Ovary (tissue), 9 donors: ENCODE results near the gene ZNF8. TPM values are rescaled to one million over a fixed set of nuclear protein-coding genes. Genes with fewer than 3 reads are reported as not detected.

Experiments
- DNase-seq, 5 donors: peaks; one replicate each; pipeline ENCODE4 v3.0.0-alpha.2; 2019 to 2020
- H3K27ac ChIP-seq, 2 donors: fragments of 200-600 bp; one replicate each; pipeline versions ENCODE4 v1.5.1 to v1.8.0; 2019 to 2022
- H3K27me3 ChIP-seq: fragments of 200-600 bp; one replicate; pipeline ENCODE4 v1.8.0; 2022
- H3K36me3 ChIP-seq: fragments of 200-600 bp; sonication (generic); one replicate; pipeline ENCODE4 v1.5.1; 2019
- H3K4me1 ChIP-seq: one replicate; pipeline ENCODE4 v1.8.1; 2013; ENCODE audit warnings: mild to moderate bottlenecking, moderate library complexity; ENCODE audit not compliant: insufficient read depth
- H3K4me3 ChIP-seq: fragments of 200-600 bp; sonication (generic); one replicate; pipeline ENCODE4 v1.5.1; 2017
- H3K9me3 ChIP-seq, 2 donors: fragments of 200-600 bp in 1 of 2; sonication (generic) in 1 of 2; one replicate each; pipeline versions ENCODE4 v1.5.1 to v1.8.1; 2013 to 2019; ENCODE audit warnings: mild to moderate bottlenecking in 1 of 2, moderate library complexity in 1 of 2
- EP300 ChIP-seq: sonication (generic); formaldehyde crosslinking; IDR thresholded peaks from one replicate; pipeline ENCODE4 v1.6.1; 2017; ENCODE audit warnings: antibody characterized with exemption
- POLR2A ChIP-seq: fragments of 450-650 bp; IDR thresholded peaks from one replicate; pipeline ENCODE4 v1.6.1; 2017; ENCODE audit warnings: antibody characterized with exemption, mild to moderate bottlenecking, moderate library complexity
- WGBS, 3 donors: extraction: QIAGEN DNeasy Blood & Tissue Kit in 1 of 3; methylation state at CpG; one replicate each; pipeline versions ENCODE4 v1.1.5 to v1.1.7; 2013 to 2017; 5-methylcytosine and 5-hydroxymethylcytosine counted together
- intact Hi-C, 4 donors: fragments of 100-400 bp; cut with DNase I; formaldehyde crosslinking; loops; one replicate each; pipeline versions ENCODE4 v1.11.0 to v1.15.1; 2022 to 2023
- polyA plus RNA-seq, 2 donors: library from polyadenylated mRNA; stranded (reverse); fragments of 200-250 nt in 1 of 2; fragments of 350-450 nt in 1 of 2; fragmentation: Illumina TruSeq in 1 of 2; extraction: RNeasy Lipid Tissue Mini Kit (QIAGEN cat#74804) in 1 of 2; gene quantifications; one replicate each; pipeline ENCODE4 v1.2.3, GENCODE V29; 2013 to 2014
- total RNA-seq, 7 donors: library from RNA; depleted of rRNA in 2 of 7; stranded (reverse); fragments of >200 nt in 2 of 7; fragmentation: NEBNext Ultra II Directional in 3 of 7; extraction: Animal tissue kit (Norgen Biotek cat#: 25700) in 3 of 7; gene quantifications; one replicate each; pipeline versions ENCODE4 v1.1.0 to v1.2.4, GENCODE V29; 2016 to 2023
- TF ChIP-seq, protein P1 (sequence below), 3 donors: fragments of 450-650 bp in 2 of 3; fragments of 200-600 bp in 1 of 3; IDR thresholded peaks; one replicate each; pipeline versions ENCODE4 v1.5.1 to v1.8.0; 2016 to 2022; ENCODE audit warnings: antibody characterized with exemption in 3 of 3, mild to moderate bottlenecking in 1 of 3
- donor health status: DM: no; HTN: no; CAD: no; lungs with moderate emphysema.
- donor health status: DM: no; HTN: no; CAD: no.
- donor health status: Bipolar disorder and iron deficiency.
- donor health status: DM: yes; HTN: yes; CAD: no.
- donor health status: DM: no; HTN: no; CAD: no.
- donor health status: DM: yes; HTN: yes; CAD: no.

The ZNF8 gene
- total and polyA plus RNA-seq, 9 donors, result 2.7 to 10.6 (median 7.2) TPM

DNA sequence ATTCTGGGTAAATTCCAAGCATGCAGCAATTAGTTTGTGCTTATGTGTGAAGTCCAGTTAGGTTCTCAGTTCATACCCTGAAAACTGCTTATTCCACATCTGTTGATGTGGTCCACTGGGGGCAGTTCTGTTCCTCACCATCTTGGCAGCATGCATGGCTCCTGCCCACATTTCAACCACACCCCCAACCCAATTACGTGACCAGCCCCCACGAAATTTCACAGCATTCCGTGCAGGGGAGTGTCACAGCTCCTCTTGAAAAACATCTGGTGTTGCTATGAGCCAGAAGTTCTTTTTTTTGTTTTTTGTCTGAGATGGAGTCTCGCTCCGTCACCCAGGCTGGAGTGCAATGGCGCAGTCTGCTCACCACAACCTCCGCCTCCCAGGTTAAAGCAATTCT is 17.3 kb downstream of the ZNF8 start:
- Histone ChIP-seq H3K27me3 (no peaks in the 10 kb centered on the region), H3K9me3 (peaks cover 2 to 9% of the 10 kb centered on the region in 2 donors), H3K4me1 (no peaks in the 10 kb centered on the region), H3K27ac (no peak overlapping the region), H3K36me3 (no peaks in the 10 kb centered on the region), H3K4me3 (no peak overlapping the region)
- DNase-seq, result no peak
- intact Hi-C loops, result no loop called here
- WGBS, 3 donors, result 66 to 81% (median 69%) methylated on average over 7 of the region's 7 CpGs
- no peak for TF ChIP-seq POLR2A
- TF ChIP-seq EP300, result no peak

DNA sequence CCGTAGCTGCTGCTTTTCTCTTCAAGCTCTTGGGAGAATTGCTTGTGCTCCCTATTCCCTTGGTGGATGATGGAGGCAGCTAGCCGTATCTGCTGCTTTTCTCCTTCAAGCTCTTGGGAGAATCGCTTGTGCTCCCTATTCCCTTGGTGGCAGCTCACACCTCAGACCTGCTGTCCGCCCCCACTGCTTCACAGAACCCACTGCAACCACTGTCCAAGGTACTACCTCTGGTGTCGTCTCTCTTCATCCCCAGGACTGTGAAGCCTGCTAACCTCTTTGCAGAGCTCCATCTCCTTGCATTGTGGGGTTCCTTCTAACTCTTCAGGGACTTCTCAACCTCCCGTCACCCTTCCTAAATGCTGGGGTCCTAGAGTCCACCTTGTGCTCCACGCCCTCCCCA is 21.9 kb downstream of the ZNF8 start:
- H3K4me3 ChIP-seq, result no peak overlapping the region
- WGBS, 3 donors, result 94 to 95% (median 95%) methylated on average over 7 of the region's 7 CpGs
- TF ChIP-seq EP300 (no peak), POLR2A (no peak)
- TF ChIP-seq, protein P1, sequence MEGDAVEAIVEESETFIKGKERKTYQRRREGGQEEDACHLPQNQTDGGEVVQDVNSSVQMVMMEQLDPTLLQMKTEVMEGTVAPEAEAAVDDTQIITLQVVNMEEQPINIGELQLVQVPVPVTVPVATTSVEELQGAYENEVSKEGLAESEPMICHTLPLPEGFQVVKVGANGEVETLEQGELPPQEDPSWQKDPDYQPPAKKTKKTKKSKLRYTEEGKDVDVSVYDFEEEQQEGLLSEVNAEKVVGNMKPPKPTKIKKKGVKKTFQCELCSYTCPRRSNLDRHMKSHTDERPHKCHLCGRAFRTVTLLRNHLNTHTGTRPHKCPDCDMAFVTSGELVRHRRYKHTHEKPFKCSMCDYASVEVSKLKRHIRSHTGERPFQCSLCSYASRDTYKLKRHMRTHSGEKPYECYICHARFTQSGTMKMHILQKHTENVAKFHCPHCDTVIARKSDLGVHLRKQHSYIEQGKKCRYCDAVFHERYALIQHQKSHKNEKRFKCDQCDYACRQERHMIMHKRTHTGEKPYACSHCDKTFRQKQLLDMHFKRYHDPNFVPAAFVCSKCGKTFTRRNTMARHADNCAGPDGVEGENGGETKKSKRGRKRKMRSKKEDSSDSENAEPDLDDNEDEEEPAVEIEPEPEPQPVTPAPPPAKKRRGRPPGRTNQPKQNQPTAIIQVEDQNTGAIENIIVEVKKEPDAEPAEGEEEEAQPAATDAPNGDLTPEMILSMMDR (IDR thresholded peaks at IDR 0.05), result no peak
- no peak for DNase-seq
- intact Hi-C loops, result no loop called here
- H3K4me1 ChIP-seq, result no peaks in the 10 kb centered on the region
- H3K27ac ChIP-seq, result no peak overlapping the region
- no peaks in the 10 kb centered on the region for H3K9me3 ChIP-seq
- H3K27me3 ChIP-seq, result no peaks in the 10 kb centered on the region
- no peaks in the 10 kb centered on the region for H3K36me3 ChIP-seq

DNA sequence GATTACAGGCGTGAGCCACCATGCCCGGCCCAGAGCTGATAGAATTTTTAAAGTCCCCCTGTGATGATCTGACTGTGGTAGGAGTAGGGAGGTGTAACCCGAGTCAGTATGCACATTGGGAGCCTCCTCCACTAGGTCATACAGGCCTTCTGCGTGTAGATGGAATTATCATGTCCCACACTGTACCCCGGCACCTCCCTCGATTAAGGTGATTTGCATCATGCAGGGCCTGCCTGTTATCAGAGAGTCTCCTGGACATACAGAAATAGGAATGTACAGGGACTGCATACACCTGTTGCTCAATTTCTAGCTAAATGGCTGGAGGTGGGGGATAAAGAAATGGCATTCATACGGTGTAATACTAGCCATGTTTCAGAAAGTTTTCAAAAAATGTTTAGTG is 25.5 kb downstream of the ZNF8 start:
- Histone ChIP-seq H3K4me1 (peaks cover 2% of the 10 kb centered on the region), H3K4me3 (no peak overlapping the region), H3K27me3 (no peaks in the 10 kb centered on the region), H3K36me3 (no peaks in the 10 kb centered on the region), H3K27ac (no peak overlapping the region), H3K9me3 (no peaks in the 10 kb centered on the region)
- WGBS, 3 donors, result 78 to 88% (median 81%) methylated on average over 7 of the region's 7 CpGs
- intact Hi-C loops, result no loop called here
- DNase-seq, result no peak
- TF ChIP-seq EP300, result no peak
- no peak for TF ChIP-seq POLR2A
- TF ChIP-seq, protein P1 (IDR thresholded peaks at IDR 0.05), result no peak

DNA sequence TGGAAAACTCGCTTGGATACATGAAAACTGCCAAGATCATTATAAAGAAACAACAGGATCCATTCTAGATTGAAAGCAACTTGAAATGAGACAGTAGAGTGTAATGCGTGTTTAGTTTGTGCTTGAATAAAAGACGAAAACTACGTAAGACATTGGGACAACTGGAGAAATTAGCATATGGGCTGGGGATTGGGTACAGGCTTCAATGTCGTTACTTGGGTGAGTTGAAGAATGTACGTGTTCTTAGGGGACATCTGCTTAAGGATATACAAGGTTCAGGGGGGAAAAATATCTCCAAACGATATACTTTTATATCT is 26.0 kb downstream of the ZNF8 start:
- intact Hi-C loops, result no loop called here
- H3K4me3 ChIP-seq, result peak overlapping the region; percentile 89
- TF ChIP-seq, protein P1 (IDR thresholded peaks at IDR 0.05), result no peak
- TF ChIP-seq EP300, result no peak
- no peak for TF ChIP-seq POLR2A
- H3K4me1 ChIP-seq, result peaks cover 2% of the 10 kb centered on the region
- no peaks in the 10 kb centered on the region for H3K36me3 ChIP-seq
- no peaks in the 10 kb centered on the region for H3K9me3 ChIP-seq
- no peak for DNase-seq
- H3K27me3 ChIP-seq, result no peaks in the 10 kb centered on the region
- WGBS, 3 donors, result 11 to 13% (median 12%) methylated on average over 7 of the region's 7 CpGs
- H3K27ac ChIP-seq, result peak overlapping the region in 1 of 2 donors; percentile 56

DNA sequence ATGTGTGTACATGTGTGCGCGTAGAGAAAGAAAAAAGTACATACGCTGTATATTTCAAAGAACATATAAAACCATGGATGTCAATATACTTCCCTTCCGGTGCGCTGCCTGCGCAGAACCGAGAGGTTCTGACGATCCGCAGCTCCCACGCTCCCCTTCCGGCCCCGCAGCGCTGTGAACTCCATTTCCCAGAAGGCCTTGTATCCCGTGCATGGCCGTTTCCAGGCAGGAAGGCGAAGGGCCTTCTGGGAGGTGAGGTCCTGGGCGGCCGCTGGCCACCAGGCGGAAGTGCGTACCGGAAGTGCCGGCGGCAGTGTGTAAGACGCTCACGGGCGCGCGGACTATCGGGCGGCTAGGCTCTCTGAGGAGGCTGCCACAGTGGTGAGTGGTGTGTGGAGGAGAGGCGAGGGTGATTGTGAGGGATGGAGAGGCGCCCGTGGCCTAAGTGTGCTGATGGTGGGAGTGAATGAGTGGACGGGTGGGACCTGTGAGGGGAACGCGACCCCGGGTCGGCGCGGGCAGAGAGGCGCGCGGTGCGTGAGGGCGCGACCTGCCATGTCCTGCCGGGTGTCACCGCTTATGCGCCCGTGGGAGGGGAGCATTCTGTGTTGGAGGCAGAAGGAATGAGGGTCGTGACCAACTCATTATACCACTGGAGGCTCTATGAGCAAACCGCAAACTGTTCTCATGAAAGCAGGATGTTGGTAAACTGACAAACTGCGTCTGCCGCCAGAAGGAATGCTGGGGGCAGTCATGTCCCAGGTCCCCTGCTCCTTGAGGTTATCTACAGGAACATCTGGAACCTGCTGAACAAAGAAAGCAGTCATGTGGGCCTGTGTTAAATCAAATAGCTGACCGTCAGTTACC is 26.5 kb downstream of the ZNF8 start, which contains the start of gene ERVK3-1:
Gene ERVK3-1, plus strand, starts transcription at position 313 of the 867 bp plus-strand sequence. CDS start 6,792 bp downstream, outside the sequence.
- Histone ChIP-seq H3K4me1 (peaks cover 2% of the 10 kb centered on the region), H3K36me3 (no peaks in the 10 kb centered on the region), H3K27me3 (no peaks in the 10 kb centered on the region), H3K4me3 (peak within 1 kb of the TSS; percentile 89), H3K9me3 (no peaks in the 10 kb centered on the region), H3K27ac (peak within 1 kb of the TSS in 1 of 2 donors; percentile 56)
- peak; percentile 92 to 96 (median 93) for DNase-seq
- WGBS, 3 donors, result 0 to 1% (median 0%) methylated on average over 55 of the region's 55 CpGs
- intact Hi-C loops, result no loop called here
- TF ChIP-seq, protein P1 (IDR thresholded peaks at IDR 0.05), result peak; percentile 27 to 77 (median 62)
- peak; percentile 77 for TF ChIP-seq EP300
- TF ChIP-seq POLR2A, result peak; percentile 85
